HG02970 (cell line): ENCODE results near the gene AP5S1.
"Not testable (repeated sequence)": the region's sequence is repeated elsewhere in the genome, so short reads cannot be mapped to it uniquely, and the experiment has no call there.

ENCODE experiments used
- ATAC-seq: cut with Tn5 transposase; IDR thresholded peaks from one replicate; pipeline ENCODE4 v1.9.1; 2021; ENCODE audit warnings: mild to moderate bottlenecking, moderate library complexity, moderate number of reproducible peaks; ENCODE audit not compliant: unreplicated experiment, low FRiP score

The AP5S1 gene

DNA sequence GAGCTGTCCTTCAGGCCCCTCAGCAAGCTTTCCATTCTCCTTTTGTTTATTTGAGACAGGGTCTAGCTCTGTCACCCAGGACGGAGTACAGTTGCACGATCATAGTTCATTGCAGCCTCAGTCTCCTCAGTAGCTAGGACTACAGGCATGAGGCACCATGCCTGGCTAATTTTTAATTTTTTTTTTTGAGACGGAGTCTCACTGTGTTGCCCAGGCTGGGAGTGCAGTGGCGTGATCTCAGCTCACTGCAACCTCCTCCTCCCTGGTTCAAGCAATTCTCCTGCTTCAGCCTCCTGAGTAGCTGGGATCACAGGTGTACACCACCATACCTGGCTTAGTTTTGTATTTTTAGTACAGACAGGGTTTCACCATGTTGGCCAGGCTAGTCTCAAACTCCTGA, 31.1 kb upstream of the AP5S1 start:
- not testable (repeated sequence) for ATAC-seq

DNA sequence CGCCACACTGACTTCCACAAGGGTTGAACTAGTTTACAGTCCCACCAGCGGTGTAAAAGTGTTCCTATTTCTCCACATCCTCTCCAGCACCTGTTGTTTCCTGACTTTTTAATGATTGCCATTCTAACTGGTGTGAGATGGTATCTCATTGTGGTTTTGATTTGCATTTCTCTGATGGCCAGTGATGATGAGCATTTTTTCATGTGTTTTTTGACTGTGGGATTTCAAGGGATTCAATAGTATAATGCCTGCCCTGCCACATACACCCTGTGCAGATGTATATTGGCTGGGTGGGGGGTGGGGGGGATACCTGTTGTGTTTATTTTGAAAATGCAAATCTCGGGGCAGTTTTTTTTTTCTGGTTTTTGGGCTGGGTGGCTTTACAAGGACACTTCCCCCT, 26.2 kb upstream of the AP5S1 start:
- ATAC-seq, result not testable (repeated sequence)

DNA sequence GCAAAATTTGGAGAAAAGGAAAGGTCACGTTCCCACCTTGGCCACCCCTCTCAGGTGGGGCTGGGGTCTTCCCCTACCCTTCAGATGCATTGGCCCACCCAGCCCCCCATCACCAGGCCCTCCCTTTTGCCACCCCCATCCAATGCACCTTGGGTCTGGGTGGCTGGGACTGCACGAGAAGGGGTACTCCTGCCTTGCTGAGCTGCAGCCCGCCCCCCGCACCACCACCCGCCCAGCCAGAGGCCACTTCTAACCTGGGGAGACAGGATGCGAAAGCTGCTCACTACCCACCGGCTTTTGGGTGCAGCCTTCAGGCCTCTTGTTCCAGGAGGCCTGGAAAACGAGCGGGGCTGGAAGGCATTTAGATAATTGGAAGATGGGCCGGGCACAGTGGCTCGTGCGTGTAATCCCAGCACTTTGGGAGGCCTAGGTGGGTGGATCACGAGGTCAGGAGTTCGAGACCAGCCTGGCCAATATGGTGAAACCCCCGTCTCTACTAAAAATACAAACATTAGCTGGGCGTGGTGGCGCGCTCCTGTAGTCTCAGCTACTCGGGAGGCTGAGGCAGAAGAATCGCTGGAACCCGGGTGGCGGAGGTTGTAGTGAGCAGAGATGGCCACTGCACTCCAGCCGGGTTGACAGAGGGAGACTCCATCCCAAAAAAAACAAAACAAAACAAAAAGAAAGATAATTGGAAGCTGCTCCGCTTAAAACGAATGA, 25.5 kb upstream of the AP5S1 start:
- no peak for ATAC-seq

DNA sequence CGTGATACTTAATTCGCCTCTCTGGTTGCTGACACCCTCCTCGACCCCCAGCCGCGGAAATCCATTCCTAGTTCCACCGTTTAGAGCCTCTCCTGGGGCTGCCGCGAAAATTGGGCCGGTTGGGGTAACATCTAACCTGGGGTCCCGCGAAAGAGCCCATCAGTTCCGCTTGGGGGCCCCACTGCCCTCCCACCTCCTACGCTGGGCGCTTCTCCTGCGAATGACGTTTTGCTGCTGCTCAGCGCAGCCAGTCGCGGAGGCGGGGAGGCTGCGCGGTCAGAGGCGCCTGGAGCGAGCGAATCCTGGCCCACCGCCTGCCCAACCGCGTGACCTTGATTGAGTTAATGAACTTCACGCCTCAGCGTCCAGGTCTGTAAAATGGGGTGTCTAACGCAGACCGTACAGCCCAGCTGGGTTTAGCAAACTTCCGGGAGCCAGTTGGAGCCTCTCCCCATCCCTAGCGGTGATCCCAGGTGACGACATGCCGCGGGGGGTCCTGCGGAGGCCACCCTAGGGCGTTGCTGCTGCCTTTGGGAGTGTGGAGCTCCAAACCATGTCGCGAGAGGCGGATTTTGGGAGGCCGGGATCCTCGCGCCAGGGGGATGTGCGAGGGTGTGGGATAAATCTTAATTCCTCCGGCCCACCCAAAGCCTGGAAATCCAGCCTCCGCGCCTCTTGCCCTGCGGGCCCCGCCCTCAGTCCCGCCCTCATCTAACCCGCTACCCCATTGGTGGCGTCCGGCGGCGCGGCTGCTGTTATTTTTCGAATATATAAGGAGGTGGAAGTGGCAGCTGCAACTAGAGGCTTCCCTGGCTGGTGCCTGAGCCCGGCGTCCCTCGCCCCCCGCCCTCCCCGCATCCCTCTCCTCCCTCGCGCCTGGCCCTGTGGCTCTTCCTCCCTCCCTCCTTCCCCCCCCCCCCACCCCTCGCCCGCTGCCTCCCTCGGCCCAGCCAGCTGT, 24.6 kb upstream of the AP5S1 start, which contains the start of gene CDC25B:
Gene CDC25B, plus strand, starts transcription at position 800 of the 958 bp plus-strand sequence. CDS start 222 bp downstream, outside the sequence.
- peak; percentile 50 for ATAC-seq

DNA sequence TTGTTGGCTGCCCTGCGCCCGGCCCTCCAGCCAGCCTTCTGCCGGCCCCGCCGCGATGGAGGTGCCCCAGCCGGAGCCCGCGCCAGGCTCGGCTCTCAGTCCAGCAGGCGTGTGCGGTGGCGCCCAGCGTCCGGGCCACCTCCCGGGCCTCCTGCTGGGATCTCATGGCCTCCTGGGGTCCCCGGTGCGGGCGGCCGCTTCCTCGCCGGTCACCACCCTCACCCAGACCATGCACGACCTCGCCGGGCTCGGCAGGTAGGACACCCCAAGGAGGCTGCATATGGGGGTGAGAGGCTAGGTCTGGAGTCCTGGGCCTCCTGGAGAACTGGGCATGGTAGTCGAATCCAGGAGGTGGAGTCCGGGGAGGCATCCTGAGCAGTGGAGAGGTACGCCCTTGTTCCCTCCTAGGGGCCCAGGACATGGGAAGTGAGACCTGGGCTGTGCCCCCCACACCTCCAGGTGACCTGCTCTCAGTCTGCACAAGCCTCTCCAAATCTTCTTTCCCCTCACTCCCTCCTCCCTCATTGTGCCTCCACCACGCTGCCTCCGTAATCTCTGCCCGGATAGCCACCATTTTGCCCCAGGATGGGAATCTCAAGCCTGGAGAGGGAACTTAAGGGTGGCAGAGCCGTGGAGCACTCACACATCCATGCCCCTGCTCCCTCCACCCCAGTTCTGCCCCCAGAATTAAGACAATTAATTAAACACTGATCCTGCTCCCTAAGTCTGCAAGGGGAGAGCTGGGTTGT, 23.7 kb upstream of the AP5S1 start:
- peak; percentile 6 for ATAC-seq

DNA sequence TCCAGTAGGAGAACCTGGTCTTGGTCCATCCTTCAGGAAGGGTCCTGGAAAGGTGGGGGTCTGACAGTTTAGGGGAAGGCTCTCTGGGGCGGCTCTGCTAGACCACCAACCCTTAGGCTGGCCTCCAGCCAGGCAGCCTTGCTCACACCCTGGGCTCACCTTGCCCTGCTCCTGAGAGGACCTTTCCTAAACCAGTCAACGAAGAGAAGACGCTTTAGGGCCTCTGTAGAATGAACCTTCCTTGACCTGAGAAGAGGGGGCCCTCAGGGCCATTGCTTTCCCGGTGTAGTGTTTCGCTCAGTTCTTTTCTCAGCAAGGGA, 23.2 kb upstream of the AP5S1 start:
- ATAC-seq, result no peak

DNA sequence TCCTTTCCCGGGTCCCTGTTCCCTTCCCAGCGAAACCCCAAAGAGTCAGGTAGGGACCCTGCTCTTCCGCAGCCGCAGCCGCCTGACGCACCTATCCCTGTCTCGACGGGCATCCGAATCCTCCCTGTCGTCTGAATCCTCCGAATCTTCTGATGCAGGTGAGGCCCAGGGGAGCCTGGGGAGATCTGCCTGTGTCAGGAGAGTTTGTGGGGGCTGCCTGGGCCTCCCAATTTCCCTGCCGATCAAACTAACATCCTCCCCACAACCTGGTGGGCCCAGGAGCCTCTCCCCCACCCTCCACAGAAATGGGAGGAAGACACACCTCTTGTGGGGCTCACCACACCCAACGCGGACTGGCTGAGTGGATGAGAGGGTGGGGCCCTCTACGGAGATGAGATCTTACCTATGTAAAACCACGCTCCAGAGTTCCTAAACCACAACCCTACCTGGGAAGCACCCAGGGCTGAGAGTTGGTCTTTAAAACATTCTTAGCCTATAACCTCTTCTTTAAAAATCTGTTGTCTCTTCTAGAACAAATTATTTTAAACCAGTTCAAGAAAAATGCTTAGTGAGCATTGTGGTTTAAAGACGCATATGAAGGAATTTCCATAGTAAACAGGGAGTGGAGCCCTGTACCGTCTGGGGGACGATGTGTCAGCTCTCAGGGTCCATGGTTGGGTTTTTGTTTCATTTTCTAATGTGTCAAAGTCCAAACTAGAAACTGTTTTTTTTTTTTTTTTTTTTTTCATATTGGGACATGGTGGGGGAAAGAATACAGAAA, 22.6 kb upstream of the AP5S1 start:
- ATAC-seq, result no peak

DNA sequence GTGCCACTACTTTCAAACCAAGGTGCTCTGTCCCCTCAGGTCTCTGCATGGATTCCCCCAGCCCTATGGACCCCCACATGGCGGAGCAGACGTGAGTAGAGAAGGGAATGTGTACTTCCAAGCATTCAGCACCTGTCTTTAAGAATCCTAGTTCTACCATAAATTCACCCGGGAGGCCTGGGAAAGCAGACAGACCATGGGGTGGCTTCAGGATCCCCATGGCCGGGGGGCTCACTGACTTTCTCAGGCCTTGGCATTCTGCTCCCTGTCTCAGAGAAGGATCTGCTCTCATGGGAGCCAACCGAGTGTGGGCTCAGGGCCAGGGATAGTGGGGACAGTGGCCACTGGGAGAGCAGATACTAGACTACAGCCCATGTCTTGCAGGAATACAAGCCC, 22.0 kb upstream of the AP5S1 start:
- ATAC-seq, result no peak

DNA sequence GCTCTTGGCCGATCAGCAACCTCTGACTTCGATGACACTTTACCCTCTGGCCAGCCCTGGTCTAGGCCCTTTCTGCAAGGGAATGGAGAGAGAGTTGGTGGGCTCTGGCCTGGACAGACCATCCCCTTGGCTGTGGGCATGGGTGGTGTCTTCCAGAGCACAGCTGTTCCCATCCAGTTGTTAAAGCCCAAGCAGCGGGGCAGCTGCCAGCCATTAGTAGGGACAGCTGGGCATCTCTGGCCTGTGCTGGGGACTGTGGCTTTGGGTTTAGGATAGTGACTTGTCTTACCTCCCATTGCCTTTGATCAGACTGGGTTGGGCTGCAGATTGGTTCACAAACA, 21.5 kb upstream of the AP5S1 start:
- ATAC-seq, result no peak

DNA sequence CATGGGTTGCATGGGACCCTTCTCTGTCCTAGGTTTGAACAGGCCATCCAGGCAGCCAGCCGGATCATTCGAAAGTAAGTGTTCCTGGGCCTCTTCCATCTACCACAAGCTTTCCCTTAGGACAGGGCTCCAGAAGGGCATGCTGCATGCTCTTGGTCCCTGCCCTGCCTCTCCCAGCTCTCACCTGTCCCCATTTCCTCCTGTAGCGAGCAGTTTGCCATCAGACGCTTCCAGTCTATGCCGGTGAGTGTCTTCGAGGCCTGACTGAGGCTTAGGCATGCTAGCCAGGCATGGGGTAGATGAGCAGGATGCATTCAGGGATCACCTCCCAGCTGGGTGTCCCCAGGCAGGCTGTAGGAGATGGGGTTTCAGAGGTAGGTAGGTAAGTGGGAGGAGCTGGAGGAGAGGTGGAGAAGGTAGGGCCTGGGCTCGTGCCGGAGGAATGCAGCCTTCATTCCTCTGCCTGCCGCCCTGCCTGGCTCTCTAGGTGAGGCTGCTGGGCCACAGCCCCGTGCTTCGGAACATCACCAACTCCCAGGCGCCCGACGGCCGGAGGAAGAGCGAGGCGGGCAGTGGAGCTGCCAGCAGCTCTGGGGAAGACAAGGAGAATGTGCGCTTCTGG, 20.0 kb upstream of the AP5S1 start:
- ATAC-seq, result no peak

DNA sequence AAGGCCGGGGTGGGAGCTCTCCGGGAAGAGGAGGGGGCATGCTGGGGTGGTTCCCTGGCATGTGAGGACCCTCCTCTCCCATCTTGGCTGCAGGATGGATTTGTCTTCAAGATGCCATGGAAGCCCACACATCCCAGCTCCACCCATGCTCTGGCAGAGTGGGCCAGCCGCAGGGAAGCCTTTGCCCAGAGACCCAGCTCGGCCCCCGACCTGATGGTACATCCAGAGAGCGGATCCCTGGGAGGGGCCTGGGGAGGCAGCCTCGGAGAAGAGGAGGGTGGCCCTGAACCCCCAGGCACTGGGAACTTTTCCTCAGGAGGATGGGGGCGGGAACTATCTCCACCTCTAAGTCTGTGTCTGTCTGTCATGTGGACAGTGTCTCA, 19.5 kb upstream of the AP5S1 start:
- ATAC-seq, result no peak

DNA sequence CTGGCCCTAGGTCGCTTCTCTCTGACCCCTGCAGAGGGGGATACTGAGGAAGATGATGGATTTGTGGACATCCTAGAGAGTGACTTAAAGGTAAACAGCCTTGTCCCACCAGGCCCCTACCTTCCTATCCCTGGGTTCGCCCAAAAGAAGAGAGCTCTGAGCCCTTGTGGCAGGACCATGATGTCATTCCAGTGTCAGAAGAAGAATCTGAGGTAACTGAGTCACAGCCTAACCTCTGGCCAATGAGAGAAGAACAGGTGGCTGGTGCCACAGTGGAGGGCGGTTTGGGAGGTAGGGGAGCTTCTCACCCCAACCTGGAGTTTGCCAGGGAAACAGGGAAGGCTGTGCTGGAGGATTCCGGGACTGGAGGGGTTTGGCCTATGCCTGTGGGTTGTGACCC, 19.0 kb upstream of the AP5S1 start:
- no peak for ATAC-seq

DNA sequence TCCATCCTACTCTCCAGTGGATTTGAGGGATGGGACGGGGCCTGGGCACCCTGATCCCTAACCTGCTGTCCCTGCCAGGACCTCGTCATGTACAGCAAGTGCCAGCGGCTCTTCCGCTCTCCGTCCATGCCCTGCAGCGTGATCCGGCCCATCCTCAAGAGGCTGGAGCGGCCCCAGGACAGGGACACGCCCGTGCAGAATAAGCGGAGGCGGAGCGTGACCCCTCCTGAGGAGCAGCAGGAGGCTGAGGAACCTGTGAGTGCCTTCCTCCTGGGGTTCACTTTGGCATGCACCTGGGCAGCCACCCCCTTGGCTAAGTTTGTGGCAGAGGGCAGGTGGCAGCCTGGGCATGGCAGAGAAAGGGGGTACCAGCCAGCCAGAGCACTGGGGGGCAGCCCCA, 18.5 kb upstream of the AP5S1 start:
- ATAC-seq, result no peak

DNA sequence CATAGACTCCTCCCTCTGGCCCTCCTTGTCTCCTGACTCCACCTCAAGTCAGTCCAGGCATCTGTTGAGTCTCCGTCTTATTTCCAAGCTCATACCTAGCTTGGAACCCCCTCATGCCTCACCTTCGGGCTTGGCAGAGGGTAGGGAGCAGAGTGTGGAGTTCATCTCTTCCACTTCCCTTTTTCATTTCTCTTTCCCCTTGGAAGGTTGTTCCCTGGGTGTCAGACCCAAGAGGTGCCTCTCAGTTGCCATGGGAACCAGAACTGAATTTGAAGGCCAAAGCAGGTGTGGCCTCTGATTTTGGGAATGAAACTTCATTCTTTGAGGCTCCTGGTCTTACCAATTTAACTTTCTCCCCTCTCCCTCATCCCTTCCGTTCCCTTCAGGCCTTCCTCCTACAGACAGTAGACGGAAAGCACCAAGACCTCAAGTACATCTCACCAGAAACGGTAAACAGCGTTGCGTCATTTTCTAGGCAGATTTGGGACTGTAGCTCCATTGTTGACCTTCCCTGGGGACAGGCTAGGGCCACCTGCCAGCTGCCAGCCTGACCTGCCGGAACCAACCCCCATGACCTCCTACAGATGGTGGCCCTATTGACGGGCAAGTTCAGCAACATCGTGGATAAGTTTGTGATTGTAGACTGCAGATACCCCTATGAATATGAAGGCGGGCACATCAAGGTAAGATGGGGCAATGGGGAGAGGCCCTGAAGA, 17.7 kb upstream of the AP5S1 start:
- no peak for ATAC-seq

DNA sequence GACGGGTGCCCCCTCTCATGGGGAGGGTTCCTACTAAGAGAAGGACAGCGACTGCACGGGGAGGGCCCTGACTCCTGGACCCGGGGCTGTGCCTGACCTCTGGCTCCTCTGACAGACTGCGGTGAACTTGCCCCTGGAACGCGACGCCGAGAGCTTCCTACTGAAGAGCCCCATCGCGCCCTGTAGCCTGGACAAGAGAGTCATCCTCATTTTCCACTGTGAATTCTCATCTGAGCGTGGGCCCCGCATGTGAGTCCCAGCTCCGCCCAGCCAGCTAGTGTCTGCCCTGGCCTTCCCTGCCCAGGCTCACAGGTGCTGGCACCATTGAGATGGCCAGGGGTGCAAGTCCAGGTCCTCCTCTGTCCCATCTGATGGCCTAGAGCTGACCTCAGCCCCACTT, 17.1 kb upstream of the AP5S1 start:
- no peak for ATAC-seq

DNA sequence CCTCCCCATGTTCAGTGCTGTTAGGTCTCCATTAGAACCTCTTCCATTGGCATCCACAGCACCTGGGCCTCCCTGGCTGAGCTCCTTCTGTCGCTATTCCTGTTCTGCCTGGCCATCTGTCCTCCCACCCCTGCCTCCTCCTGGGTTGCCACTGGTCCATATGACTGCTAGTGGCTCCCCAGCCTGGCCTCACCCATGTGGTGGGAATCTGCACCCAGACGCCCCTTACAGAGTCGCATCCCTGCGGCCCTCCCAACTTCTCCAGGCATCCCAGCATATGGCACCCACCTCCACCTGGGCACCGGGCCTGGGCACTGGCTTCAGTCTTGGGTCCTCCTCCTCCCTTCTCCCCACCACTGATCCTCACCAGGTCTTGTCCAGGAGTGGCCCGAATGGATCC, 16.5 kb upstream of the AP5S1 start:
- no peak for ATAC-seq

DNA sequence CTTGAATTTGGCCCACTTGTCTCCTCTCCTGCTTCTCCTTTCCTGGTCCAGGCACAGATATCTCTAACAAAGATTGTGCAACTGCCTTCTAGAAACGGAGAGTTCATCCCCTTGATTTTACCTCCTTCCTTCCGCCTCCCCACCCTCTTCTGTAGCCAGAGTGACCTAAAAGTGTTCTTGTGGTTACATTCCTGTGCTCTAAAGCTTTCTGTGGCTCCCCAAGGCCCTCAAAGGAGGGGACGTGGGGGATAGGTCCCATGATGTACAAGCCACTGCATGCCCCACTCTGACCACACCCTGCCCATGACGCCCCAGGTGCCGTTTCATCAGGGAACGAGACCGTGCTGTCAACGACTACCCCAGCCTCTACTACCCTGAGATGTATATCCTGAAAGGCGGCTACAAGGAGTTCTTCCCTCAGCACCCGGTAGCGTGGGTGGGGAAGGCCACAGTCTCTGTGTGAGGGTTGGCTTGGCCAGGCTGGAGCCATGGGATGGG, 16.0 kb upstream of the AP5S1 start:
- ATAC-seq, result no peak

DNA sequence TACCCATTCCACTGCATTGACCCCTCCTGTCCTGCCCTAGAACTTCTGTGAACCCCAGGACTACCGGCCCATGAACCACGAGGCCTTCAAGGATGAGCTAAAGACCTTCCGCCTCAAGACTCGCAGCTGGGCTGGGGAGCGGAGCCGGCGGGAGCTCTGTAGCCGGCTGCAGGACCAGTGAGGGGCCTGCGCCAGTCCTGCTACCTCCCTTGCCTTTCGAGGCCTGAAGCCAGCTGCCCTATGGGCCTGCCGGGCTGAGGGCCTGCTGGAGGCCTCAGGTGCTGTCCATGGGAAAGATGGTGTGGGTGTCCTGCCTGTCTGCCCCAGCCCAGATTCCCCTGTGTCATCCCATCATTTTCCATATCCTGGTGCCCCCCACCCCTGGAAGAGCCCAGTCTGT, 15.6 kb upstream of the AP5S1 start:
- no peak for ATAC-seq

DNA sequence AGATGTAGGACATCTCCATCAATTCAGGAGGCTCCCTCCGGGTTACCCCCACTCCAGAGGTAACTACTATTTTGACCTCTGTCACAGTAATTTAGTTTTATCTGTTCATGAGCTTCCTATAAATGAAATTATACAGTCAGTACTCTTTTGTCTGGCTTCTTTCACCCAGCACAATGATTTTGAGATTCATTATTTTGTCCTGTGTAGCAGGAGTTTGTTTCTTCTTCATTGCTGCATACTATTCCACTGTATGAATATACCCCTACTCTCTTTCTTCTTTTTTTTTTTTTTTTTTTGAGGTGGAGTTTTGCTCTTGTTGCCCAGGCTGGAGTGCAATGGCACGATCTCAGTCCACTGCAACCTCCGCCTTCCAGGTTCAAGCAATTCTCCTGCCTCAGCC, 11.8 kb upstream of the AP5S1 start:
- ATAC-seq, result no peak
